B cell (primary cell): ENCODE measurements around the gene ABI3BP. TPM values are rescaled to one million over a fixed set of nuclear protein-coding genes. Genes with fewer than 3 reads are reported as not detected.

Source experiments
- ATAC-seq: fragments of 200-7000 bp; cut with Tn5 transposase; one replicate; pipeline ENCODE4 v1.10.0; 2021; ENCODE audit warnings: low read depth, mild to moderate bottlenecking, moderate number of reproducible peaks, moderate library complexity
- CTCF ChIA-PET: fragments of 350-600 bp; sonication (Branson Sonifier 250); formaldehyde crosslinking; loops from one replicate; lab custom pipeline; 2021; ENCODE audit warnings: antibody characterized with exemption, inconsistent platforms; lab: Charles Lee
- POLR2A ChIA-PET: fragments of 350-600 bp; sonication (Branson Sonifier 250); formaldehyde crosslinking; loops from one replicate; lab custom pipeline; 2021; ENCODE audit warnings: antibody characterized with exemption; lab: Charles Lee
- DNase-seq: peaks from one replicate; pipeline ENCODE4 v3.0.0; 2013
- H2AFZ ChIP-seq: 2 replicates; pipeline ENCODE4 v1.6.1; 2012; ENCODE audit warnings: mild to moderate bottlenecking, low read depth, low read length; ENCODE audit not compliant: insufficient read depth, poor library complexity, severe bottlenecking
- H3K27ac ChIP-seq, 2 donors: 1 replicate in 1 of 2; 2 replicates in 1 of 2; pipeline ENCODE4 v1.5.1; 2012 to 2013; ENCODE audit warnings: low read length in 2 of 2, mild to moderate bottlenecking in 2 of 2, moderate library complexity in 1 of 2
- H3K27me3 ChIP-seq, 4 experiments: fragments of 200-600 bp in 1 of 4; sonication (generic) in 1 of 4; replicated peaks in 1 of 4; 1 replicate in 2 of 4; 2 replicates in 2 of 4; pipeline versions ENCODE4 v1.6.1 to v1.7.0; 2013 to 2016; ENCODE audit warnings: low read length in 3 of 4, mild to moderate bottlenecking in 2 of 4, mixed read lengths in 1 of 4, moderate library complexity in 1 of 4; ENCODE audit not compliant: insufficient read depth in 4 of 4, control insufficient read depth in 3 of 4; ENCODE audit errors: control extremely low read depth in 1 of 4
- H3K36me3 ChIP-seq, 2 experiments: replicated peaks in 1 of 2; 1 replicate in 1 of 2; 2 replicates in 1 of 2; pipeline versions ENCODE4 v1.6.1 to v1.7.1; 2013; ENCODE audit warnings: low read length in 1 of 2; ENCODE audit not compliant: insufficient read depth in 2 of 2, control insufficient read depth in 1 of 2; ENCODE audit errors: control extremely low read depth in 1 of 2, extremely low read depth in 1 of 2
- H3K4me1 ChIP-seq, 2 donors: fragments of 200-600 bp in 1 of 2; sonication (generic) in 1 of 2; 1 replicate in 1 of 2; 2 replicates in 1 of 2; pipeline versions ENCODE4 v1.5.1 to v1.6.1; 2013 to 2017; ENCODE audit warnings: low read length in 2 of 2; ENCODE audit not compliant: control insufficient read depth in 2 of 2, insufficient read depth in 2 of 2
- H3K4me2 ChIP-seq: replicated peaks from 2 replicates; pipeline ENCODE3; 2012; ENCODE audit warnings: mild to moderate bottlenecking, low read depth, low read length; ENCODE audit not compliant: poor library complexity, severe bottlenecking
- H3K4me3 ChIP-seq, 5 experiments: fragments of 200-600 bp in 1 of 5; sonication (generic) in 1 of 5; 1 replicate in 3 of 5; 2 replicates in 2 of 5; pipeline versions ENCODE4 v1.5.1 to v1.7.0; 2011 to 2016; ENCODE audit warnings: low read length in 4 of 5, mild to moderate bottlenecking in 4 of 5, low read depth in 2 of 5, control low read depth in 1 of 5, moderate library complexity in 1 of 5; ENCODE audit not compliant: insufficient read depth in 1 of 5; ENCODE audit errors: control extremely low read depth in 1 of 5, extremely low read depth in 1 of 5
- H3K79me2 ChIP-seq: fragments of 200-600 bp; sonication (generic); one replicate; pipeline ENCODE4 v1.6.0; 2016; ENCODE audit warnings: low read length; ENCODE audit not compliant: control insufficient read depth, insufficient read depth
- H3K9ac ChIP-seq: fragments of 200-600 bp; sonication (generic); 2 replicates; pipeline ENCODE4 v1.6.1; 2017; ENCODE audit warnings: mild to moderate bottlenecking, low read length, moderate library complexity
- H3K9me3 ChIP-seq, 3 donors: one replicate each; pipeline versions ENCODE4 v1.6.1 to v1.7.1; 2013; ENCODE audit warnings: low read length in 2 of 3; ENCODE audit not compliant: control insufficient read depth in 2 of 3, insufficient read depth in 1 of 3; ENCODE audit errors: control extremely low read depth in 1 of 3
- H4K20me1 ChIP-seq: 2 replicates; pipeline ENCODE4 v1.6.0; 2012; ENCODE audit warnings: mild to moderate bottlenecking, low read length; ENCODE audit not compliant: insufficient read depth, control insufficient read depth, poor library complexity, severe bottlenecking
- H3K27ac Mint-ChIP-seq: one replicate; pipeline ENCODE4 v1.8.0; 2021; ENCODE audit warnings: mixed read lengths
- H3K27me3 Mint-ChIP-seq: one replicate; pipeline ENCODE4 v1.8.0; 2021; ENCODE audit warnings: mixed read lengths
- H3K4me1 Mint-ChIP-seq: one replicate; pipeline ENCODE4 v1.8.0; 2021; ENCODE audit warnings: mixed read lengths
- H3K4me3 Mint-ChIP-seq: one replicate; pipeline ENCODE4 v1.8.0; 2021; ENCODE audit warnings: mixed read lengths
- H3K9me3 Mint-ChIP-seq: one replicate; pipeline ENCODE4 v1.8.0; 2022; ENCODE audit warnings: mixed read lengths; ENCODE audit not compliant: insufficient read depth
- CTCF ChIP-seq: fragments of 200-600 bp; IDR thresholded peaks from one replicate; pipeline ENCODE4 v1.8.0; 2022; ENCODE audit warnings: antibody characterized with exemption, mild to moderate bottlenecking
- EZH2 ChIP-seq: IDR thresholded peaks from 2 replicates; pipeline ENCODE4 v1.6.1; 2012; ENCODE audit warnings: borderline replicate concordance, low read depth, mild to moderate bottlenecking, moderate library complexity, low read length; ENCODE audit not compliant: insufficient read depth, poor library complexity, severe bottlenecking
- WGBS: methylation state at CpG from one replicate; pipeline ENCODE4 v1.1.5; 2013; ENCODE audit warnings: missing lambda C conversion rate; ENCODE audit not compliant: insufficient coverage; 5-methylcytosine and 5-hydroxymethylcytosine counted together
- intact Hi-C: fragments of 100-400 bp; cut with micrococcal nuclease; formaldehyde crosslinking; loops from one replicate; pipeline ENCODE4 v1.10.0; 2022
- polyA plus RNA-seq: library from polyadenylated mRNA; depleted of rRNA; stranded (reverse); fragments of >200 nt; gene quantifications from 2 replicates; pipeline ENCODE4 v1.2.3, GENCODE V29; 2012
- total RNA-seq, 2 donors: library from RNA; stranded (reverse); fragments of 120-200 nt in 1 of 2; gene quantifications; 1 replicate in 1 of 2; 2 replicates in 1 of 2; pipeline versions ENCODE4 v1.2.3 to v1.2.4, GENCODE V29; 2013 to 2022

ABI3BP gene
- total and polyA plus RNA-seq, 2 donors (not counting 1 experiment from before 2014, with no cell fraction given), result not detected

- Histone ChIP-seq H3K9ac (no peak overlapping the region), H3K9me3 (no peaks in the 10 kb centered on the region), H3K27ac (no peak overlapping the region), H3K27me3 (no peaks in the 10 kb centered on the region), H3K79me2 (no peaks in the 10 kb centered on the region), H3K36me3 (no peaks in the 10 kb centered on the region), H3K4me3 (no peak overlapping the region), H3K4me1 (no peaks in the 10 kb centered on the region), H4K20me1 (no peaks in the 10 kb centered on the region), H3K4me2 (no peak overlapping the region), H2AFZ (no peak overlapping the region)
- no peak for DNase-seq
- H3K27ac Mint-ChIP-seq, result no peak overlapping the region
- intact Hi-C loops, result no loop called here
- no peaks in the 10 kb centered on the region for H3K9me3 Mint-ChIP-seq
- H3K4me1 Mint-ChIP-seq, result no peaks in the 10 kb centered on the region
- no peak overlapping the region for H3K4me3 Mint-ChIP-seq
- no peak for TF ChIP-seq EZH2
- no peak for TF ChIP-seq CTCF
- no peaks in the 10 kb centered on the region for H3K27me3 Mint-ChIP-seq
- ChIA-PET CTCF (no interaction called here), POLR2A (no interaction called here)
- 100% methylated on average over 3 of the region's 3 CpGs for WGBS
- ATAC-seq, result no peak
These were observed 16.6 kb downstream of the ABI3BP start for GRCh38 chr3:100976611-100977010.

- no peaks in the 10 kb centered on the region for H3K4me1 Mint-ChIP-seq
These were observed 17.5 kb downstream of the ABI3BP start for GRCh38 chr3:100975714-100976113.

More at GRCh38 chr3:100975714-100976113, 17.5 kb downstream of the ABI3BP start:
- Histone ChIP-seq H2AFZ (no peak overlapping the region), H3K4me3 (no peak overlapping the region), H3K9ac (no peak overlapping the region), H3K9me3 (no peaks in the 10 kb centered on the region), H3K4me2 (no peak overlapping the region), H3K27ac (no peak overlapping the region), H3K4me1 (no peaks in the 10 kb centered on the region), H3K27me3 (no peaks in the 10 kb centered on the region), H3K79me2 (no peaks in the 10 kb centered on the region), H4K20me1 (no peaks in the 10 kb centered on the region), H3K36me3 (no peaks in the 10 kb centered on the region)
- ATAC-seq (no peak), DNase-seq (no peak)
- TF ChIP-seq EZH2, result no peak
- no peak for TF ChIP-seq CTCF
- Mint-ChIP-seq H3K4me3 (no peak overlapping the region), H3K9me3 (no peaks in the 10 kb centered on the region), H3K27ac (no peak overlapping the region), H3K27me3 (no peaks in the 10 kb centered on the region)
- ChIA-PET CTCF (no interaction called here), POLR2A (no interaction called here)
- WGBS, result no CpG with 5 or more reads among the region's 2 CpGs
- intact Hi-C loops, result no loop called here
